Measurements from ENCODE around the gene RASGRF1.

DNA sequence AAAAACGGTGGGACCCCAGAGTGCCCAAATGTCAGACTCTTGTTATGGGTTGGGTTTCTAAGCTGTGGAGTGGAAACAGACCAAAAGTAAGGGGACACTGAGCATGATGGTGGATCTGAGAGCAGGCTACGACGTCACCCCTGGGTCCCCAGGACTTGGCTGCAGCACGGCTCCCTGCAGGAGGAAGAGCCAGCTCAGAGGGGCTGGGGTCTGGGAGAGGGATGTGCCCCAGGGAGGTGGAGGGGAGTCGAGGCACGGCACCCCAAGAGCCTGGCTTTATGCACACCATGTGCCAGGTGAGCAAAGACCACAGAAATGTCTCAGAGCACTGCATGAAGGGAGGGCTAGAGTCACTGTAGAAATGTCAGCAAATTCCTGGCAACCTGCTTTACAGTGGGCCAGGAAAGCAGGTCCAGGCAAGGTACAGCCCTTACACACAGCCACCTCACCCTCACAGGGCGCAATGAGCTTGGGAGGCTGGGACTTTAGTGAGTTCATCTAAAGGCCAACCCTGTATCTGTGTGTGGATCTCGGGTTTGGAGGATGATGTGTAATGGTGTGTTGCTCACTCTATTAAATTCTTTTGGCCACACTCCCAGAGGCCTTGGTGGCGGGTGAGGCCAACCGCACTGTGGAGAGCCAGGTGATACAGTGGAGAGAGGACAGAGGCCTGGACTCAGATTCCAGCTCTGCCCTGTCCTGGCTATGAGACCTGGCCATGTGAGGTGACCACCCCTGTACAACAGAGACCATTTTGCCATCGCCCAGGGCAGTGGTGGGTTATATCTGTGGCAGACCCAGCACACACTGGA, 159.8 kb downstream of the RASGRF1 start:
- TF ChIP-seq POLR2A (IDR thresholded peaks at IDR 0.05; ENCODE audit: low read length) (no peak), GATA1 (IDR thresholded peaks at IDR 0.05; ENCODE audit: low read depth, low read length) (no peak)

Data from erythroblast (primary cell).